ENCODE data around the gene IL1RL2.

DNA sequence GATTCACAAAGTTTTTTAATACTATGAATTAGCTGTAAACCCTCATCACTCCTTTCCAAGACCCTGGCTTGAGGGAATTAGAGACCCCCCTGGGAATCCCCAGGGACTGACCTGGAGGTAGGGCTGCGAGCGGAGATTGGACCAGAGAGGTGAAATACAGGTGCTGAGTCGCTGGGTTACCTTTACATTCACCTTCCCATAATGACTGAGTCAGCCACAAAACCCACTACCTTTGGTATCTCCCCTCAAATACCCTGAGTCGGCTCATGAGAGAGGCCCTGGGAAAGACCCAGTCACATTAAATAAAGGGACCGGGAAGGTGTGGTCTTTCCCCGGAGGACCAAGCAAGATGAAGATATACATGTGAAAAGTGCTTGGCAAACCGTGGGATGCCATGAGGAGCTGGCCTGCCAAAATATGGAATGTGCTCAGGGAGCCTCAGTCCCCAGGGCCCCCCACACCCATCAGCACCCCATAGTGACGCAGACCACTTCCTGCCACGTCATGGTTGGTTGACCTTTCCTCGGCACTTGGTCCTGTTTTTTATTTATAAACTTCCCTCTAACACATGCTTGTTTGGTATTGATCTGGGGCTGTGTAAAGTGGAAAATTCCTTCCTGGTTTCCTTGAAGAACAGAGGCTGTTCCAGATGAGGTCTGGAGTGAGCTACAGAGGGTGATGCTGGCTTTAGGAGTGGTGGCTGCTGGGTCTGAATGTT lies 51.4 kb downstream of the IL1RL2 start:
- TF ChIP-seq, protein P1, sequence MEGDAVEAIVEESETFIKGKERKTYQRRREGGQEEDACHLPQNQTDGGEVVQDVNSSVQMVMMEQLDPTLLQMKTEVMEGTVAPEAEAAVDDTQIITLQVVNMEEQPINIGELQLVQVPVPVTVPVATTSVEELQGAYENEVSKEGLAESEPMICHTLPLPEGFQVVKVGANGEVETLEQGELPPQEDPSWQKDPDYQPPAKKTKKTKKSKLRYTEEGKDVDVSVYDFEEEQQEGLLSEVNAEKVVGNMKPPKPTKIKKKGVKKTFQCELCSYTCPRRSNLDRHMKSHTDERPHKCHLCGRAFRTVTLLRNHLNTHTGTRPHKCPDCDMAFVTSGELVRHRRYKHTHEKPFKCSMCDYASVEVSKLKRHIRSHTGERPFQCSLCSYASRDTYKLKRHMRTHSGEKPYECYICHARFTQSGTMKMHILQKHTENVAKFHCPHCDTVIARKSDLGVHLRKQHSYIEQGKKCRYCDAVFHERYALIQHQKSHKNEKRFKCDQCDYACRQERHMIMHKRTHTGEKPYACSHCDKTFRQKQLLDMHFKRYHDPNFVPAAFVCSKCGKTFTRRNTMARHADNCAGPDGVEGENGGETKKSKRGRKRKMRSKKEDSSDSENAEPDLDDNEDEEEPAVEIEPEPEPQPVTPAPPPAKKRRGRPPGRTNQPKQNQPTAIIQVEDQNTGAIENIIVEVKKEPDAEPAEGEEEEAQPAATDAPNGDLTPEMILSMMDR (IDR thresholded peaks at IDR 0.05) = no peak
- TF ChIP-seq POLR2AphosphoS5 (IDR thresholded peaks at IDR 0.05) = no peak
- TF ChIP-seq POLR2A (IDR thresholded peaks at IDR 0.05) = no peak
- no peak for TF ChIP-seq EP300 (IDR thresholded peaks at IDR 0.05)

Data from gastroesophageal sphincter (tissue), 3 donors.